SK-N-SH (cell line): ENCODE measurements around the gene NRL.

Experiments
- TCF12 ChIP-seq: IDR thresholded peaks from 2 replicates; pipeline ENCODE4 v1.4.0; 2012
- TEAD4 ChIP-seq: IDR thresholded peaks from 2 replicates; pipeline ENCODE4 v1.4.0; 2012; ENCODE audit warnings: mild to moderate bottlenecking, borderline replicate concordance; ENCODE audit not compliant: insufficient read depth
- TF ChIP-seq, protein P1 (sequence below): IDR thresholded peaks from 2 replicates; pipeline ENCODE4 v1.6.1; 2012; ENCODE audit warnings: mild to moderate bottlenecking, low read depth, low read length, moderate library complexity

DNA sequence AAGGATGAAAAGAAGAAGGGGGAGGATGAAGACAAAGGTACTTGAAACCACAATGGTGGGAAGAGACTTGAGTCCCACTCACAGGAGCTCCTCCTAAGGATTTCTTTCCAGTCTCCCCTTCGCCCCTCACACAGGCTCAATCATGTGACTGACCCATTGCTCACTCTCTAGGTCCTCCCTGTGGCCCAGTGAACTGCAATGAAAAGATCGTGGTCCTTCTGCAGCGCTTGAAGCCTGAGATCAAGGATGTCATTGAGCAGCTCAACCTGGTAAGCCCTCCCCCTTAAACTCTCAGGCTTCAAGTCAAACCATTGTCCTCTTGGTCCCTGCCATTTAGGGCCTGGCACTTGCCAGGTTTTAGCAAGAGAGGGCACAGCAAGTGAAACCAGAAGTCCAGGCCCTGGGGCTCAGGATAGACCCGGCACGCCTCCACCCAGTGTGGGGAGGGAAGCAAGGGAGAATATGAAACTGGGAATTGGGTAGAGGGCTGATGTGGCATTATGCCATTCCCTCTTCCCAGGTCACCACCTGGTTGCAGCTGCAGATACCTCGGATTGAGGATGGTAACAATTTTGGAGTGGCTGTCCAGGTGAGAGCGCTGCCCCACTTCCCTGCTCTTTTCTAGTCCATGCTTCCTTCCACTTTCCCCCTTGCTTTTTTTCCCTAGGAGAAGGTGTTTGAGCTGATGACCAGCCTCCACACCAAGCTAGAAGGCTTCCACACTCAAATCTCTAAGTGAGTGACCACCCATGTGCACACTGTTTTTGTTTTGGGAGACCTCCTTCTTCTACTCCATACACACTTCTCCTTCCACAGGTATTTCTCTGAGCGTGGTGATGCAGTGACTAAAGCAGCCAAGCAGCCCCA is 23.0 kb upstream of the NRL start:
- TF ChIP-seq TEAD4 (no peak), TCF12 (no peak)
- TF ChIP-seq, protein P1, sequence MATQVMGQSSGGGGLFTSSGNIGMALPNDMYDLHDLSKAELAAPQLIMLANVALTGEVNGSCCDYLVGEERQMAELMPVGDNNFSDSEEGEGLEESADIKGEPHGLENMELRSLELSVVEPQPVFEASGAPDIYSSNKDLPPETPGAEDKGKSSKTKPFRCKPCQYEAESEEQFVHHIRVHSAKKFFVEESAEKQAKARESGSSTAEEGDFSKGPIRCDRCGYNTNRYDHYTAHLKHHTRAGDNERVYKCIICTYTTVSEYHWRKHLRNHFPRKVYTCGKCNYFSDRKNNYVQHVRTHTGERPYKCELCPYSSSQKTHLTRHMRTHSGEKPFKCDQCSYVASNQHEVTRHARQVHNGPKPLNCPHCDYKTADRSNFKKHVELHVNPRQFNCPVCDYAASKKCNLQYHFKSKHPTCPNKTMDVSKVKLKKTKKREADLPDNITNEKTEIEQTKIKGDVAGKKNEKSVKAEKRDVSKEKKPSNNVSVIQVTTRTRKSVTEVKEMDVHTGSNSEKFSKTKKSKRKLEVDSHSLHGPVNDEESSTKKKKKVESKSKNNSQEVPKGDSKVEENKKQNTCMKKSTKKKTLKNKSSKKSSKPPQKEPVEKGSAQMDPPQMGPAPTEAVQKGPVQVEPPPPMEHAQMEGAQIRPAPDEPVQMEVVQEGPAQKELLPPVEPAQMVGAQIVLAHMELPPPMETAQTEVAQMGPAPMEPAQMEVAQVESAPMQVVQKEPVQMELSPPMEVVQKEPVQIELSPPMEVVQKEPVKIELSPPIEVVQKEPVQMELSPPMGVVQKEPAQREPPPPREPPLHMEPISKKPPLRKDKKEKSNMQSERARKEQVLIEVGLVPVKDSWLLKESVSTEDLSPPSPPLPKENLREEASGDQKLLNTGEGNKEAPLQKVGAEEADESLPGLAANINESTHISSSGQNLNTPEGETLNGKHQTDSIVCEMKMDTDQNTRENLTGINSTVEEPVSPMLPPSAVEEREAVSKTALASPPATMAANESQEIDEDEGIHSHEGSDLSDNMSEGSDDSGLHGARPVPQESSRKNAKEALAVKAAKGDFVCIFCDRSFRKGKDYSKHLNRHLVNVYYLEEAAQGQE: no peak
